SU-DHL-6 (cell line): ENCODE data around the gene NT5DC1.

Source experiments
- CTCF ChIP-seq: fragments of 200-600 bp; sonication (generic); IDR thresholded peaks from one replicate; pipeline ENCODE4 v1.5.1; 2017; ENCODE audit warnings: antibody characterized with exemption, mild to moderate bottlenecking, low read length, moderate library complexity; ENCODE audit not compliant: insufficient read depth, poor library complexity, severe bottlenecking
- EZH2phosphoT487 ChIP-seq: fragments of 200-600 bp; sonication (generic), shearing (Covaris generic); conservative IDR thresholded peaks from 2 replicates; pipeline ENCODE4 v1.6.1; 2018; ENCODE audit warnings: mild to moderate bottlenecking, antibody characterized with exemption, low read length, moderate library complexity, mixed read lengths

GRCh38 chr6:116101790-116102189 lies 1.1 kb downstream of the NT5DC1 start:
- TF ChIP-seq CTCF (no peak), EZH2phosphoT487 (no peak)
